ENCODE results near the gene RGMB. TPM values are rescaled to one million over a fixed set of nuclear protein-coding genes. Genes with fewer than 3 reads are reported as not detected.

RGMB gene
- total RNA-seq, 1 donor from 2014 or later, result 14.4 TPM

- DNase-seq (ENCODE audit: low spot score), result no peak
- intact Hi-C loops (cut with DNase I), result no loop called here
Observed at GRCh38 chr5:98780390-98780789, 6.9 kb downstream of the RGMB start.

- no peak for DNase-seq (ENCODE audit: low spot score)
- intact Hi-C loops (cut with DNase I), result no loop called here
Observed at GRCh38 chr5:98781520-98781919, 8.1 kb downstream of the RGMB start.

- DNase-seq (ENCODE audit: low spot score), result no peak
Observed at GRCh38 chr5:98781964-98782363, 8.5 kb downstream of the RGMB start.

GRCh38 chr5:98783051-98783649 is 9.7 kb downstream of the RGMB start:
- DNase-seq (ENCODE audit: low spot score), result no peak
- intact Hi-C loops (cut with DNase I), result no loop called here

More at GRCh38 chr5:98781964-98782363, 8.5 kb downstream of the RGMB start:
- intact Hi-C loops (cut with DNase I), result no loop called here

- intact Hi-C loops (cut with DNase I), result no loop called here
Observed at GRCh38 chr5:98784411-98784810, 10.9 kb downstream of the RGMB start.

GRCh38 chr5:98785244-98785643 is 11.8 kb downstream of the RGMB start:
- intact Hi-C loops (cut with DNase I), result no loop called here
- no peak for DNase-seq (ENCODE audit: low spot score)

More at GRCh38 chr5:98784411-98784810, 10.9 kb downstream of the RGMB start:
- no peak for DNase-seq (ENCODE audit: low spot score)

GRCh38 chr5:98786191-98786853 is 12.9 kb downstream of the RGMB start:
- intact Hi-C loops (cut with DNase I), result no loop called here
- DNase-seq (ENCODE audit: low spot score), result no peak

GRCh38 chr5:98787131-98787719 is 13.8 kb downstream of the RGMB start:
- DNase-seq (ENCODE audit: low spot score), result no peak
- intact Hi-C loops (cut with DNase I), result no loop called here

- intact Hi-C loops (cut with DNase I), result no loop called here
- DNase-seq (ENCODE audit: low spot score), result no peak
Observed at GRCh38 chr5:98789029-98789428, 15.6 kb downstream of the RGMB start.

- DNase-seq (ENCODE audit: low spot score), result no peak
- intact Hi-C loops (cut with DNase I), result no loop called here
Observed at GRCh38 chr5:98791001-98791519, 17.6 kb downstream of the RGMB start.

- intact Hi-C loops (cut with DNase I), result no loop called here
- no peak for DNase-seq (ENCODE audit: low spot score)
Observed at GRCh38 chr5:98791898-98792580, 18.6 kb downstream of the RGMB start.

- intact Hi-C loops (cut with DNase I), result no loop called here
- no peak for DNase-seq (ENCODE audit: low spot score)
Observed at GRCh38 chr5:98793223-98793622, 19.8 kb downstream of the RGMB start.

GRCh38 chr5:98794001-98794400 is 20.5 kb downstream of the RGMB start:
- intact Hi-C loops (cut with DNase I), result no loop called here
- DNase-seq (ENCODE audit: low spot score), result no peak

GRCh38 chr5:98794414-98795080 is 21.1 kb downstream of the RGMB start:
- DNase-seq (ENCODE audit: low spot score), result no peak
- intact Hi-C loops (cut with DNase I), result no loop called here

- intact Hi-C loops (cut with DNase I), result no loop called here
- DNase-seq (ENCODE audit: low spot score), result no peak
Observed at GRCh38 chr5:98795243-98795642, 21.8 kb downstream of the RGMB start.

- intact Hi-C loops (cut with DNase I), result no loop called here
- DNase-seq (ENCODE audit: low spot score), result no peak
Observed at GRCh38 chr5:98796197-98796972, 22.9 kb downstream of the RGMB start.

GRCh38 chr5:98798371-98798770 is 24.9 kb downstream of the RGMB start:
- intact Hi-C loops (cut with DNase I), result no loop called here
- DNase-seq (ENCODE audit: low spot score), result no peak

GRCh38 chr5:98798847-98799246 is 25.4 kb downstream of the RGMB start:
- DNase-seq (ENCODE audit: low spot score), result no peak
- intact Hi-C loops (cut with DNase I), result no loop called here

- intact Hi-C loops (cut with DNase I), result no loop called here
- no peak for DNase-seq (ENCODE audit: low spot score)
Observed at GRCh38 chr5:98804066-98804465, 30.6 kb downstream of the RGMB start.

Measured in cardiac septum (tissue), 1 donor.